Mucosa of rectum (tissue), 2 donors: ENCODE results near the gene SORL1-AS1.
"Not testable (repeated sequence)": the region's sequence is repeated elsewhere in the genome, so short reads cannot be mapped to it uniquely, and the experiment has no call there.

Source experiments
- H3K27ac ChIP-seq, 2 donors: one replicate each; pipeline ENCODE4 v1.7.0; 2013; ENCODE audit warnings: inconsistent platforms in 2 of 2, low read depth in 2 of 2, low read length in 2 of 2
- H3K27me3 ChIP-seq, 2 donors: one replicate each; pipeline ENCODE4 v1.7.0; 2013; ENCODE audit warnings: low read length in 2 of 2; ENCODE audit not compliant: control insufficient read depth in 2 of 2, insufficient read depth in 2 of 2
- H3K36me3 ChIP-seq, 2 donors: one replicate each; pipeline ENCODE4 v1.7.0; 2013; ENCODE audit warnings: low read length in 2 of 2; ENCODE audit not compliant: control insufficient read depth in 2 of 2, insufficient read depth in 2 of 2
- H3K4me1 ChIP-seq, 2 donors: one replicate each; pipeline ENCODE4 v1.7.0; 2013; ENCODE audit warnings: low read length in 2 of 2, mild to moderate bottlenecking in 1 of 2; ENCODE audit not compliant: control insufficient read depth in 2 of 2, insufficient read depth in 2 of 2
- H3K4me3 ChIP-seq, 2 donors: one replicate each; pipeline ENCODE4 v1.7.0; 2013; ENCODE audit warnings: low read length in 2 of 2
- H3K9ac ChIP-seq, 2 donors: one replicate each; pipeline ENCODE4 v1.7.0; 2013; ENCODE audit warnings: low read length in 2 of 2, low read depth in 1 of 2, mild to moderate bottlenecking in 1 of 2
- H3K9me3 ChIP-seq, 2 donors: one replicate each; pipeline ENCODE4 v1.7.0; 2013; ENCODE audit warnings: low read length in 2 of 2; ENCODE audit not compliant: control insufficient read depth in 2 of 2
- donor health status: healthy.
- donor health status: Normal muscosa, but diverticular disease.

Gene SORL1-AS1

GRCh38 chr11:121419836-121420235 lies 32.9 kb downstream of the SORL1-AS1 start:
- H3K9ac ChIP-seq = no peak overlapping the region
- H3K36me3 ChIP-seq = no peaks in the 10 kb centered on the region
- H3K27ac ChIP-seq = no peak overlapping the region
- no peak overlapping the region for H3K4me3 ChIP-seq
- H3K4me1 ChIP-seq = peaks cover 18 to 26% of the 10 kb centered on the region in 2 donors
- H3K9me3 ChIP-seq = no peaks in the 10 kb centered on the region
- H3K27me3 ChIP-seq = no peaks in the 10 kb centered on the region

- Histone ChIP-seq H3K27ac (peak overlapping the region in 1 of 2 donors; percentile 20), H3K27me3 (no peaks in the 10 kb centered on the region), H3K4me3 (no peak overlapping the region), H3K9ac (no peak overlapping the region), H3K36me3 (no peaks in the 10 kb centered on the region), H3K4me1 (peaks cover 18 to 26% of the 10 kb centered on the region in 2 donors), H3K9me3 (no peaks in the 10 kb centered on the region)
Observed at GRCh38 chr11:121418625-121419114, 34.1 kb downstream of the SORL1-AS1 start.

GRCh38 chr11:121417607-121418006 lies 35.2 kb downstream of the SORL1-AS1 start:
- Histone ChIP-seq H3K9me3 (no peaks in the 10 kb centered on the region), H3K27me3 (no peaks in the 10 kb centered on the region), H3K27ac (peak overlapping the region; percentile 69 to 80), H3K4me3 (peak overlapping the region in 1 of 2 donors; percentile 2), H3K9ac (no peak overlapping the region), H3K4me1 (peaks cover 18 to 26% of the 10 kb centered on the region in 2 donors), H3K36me3 (no peaks in the 10 kb centered on the region)

GRCh38 chr11:121417055-121417551 lies 35.7 kb downstream of the SORL1-AS1 start:
- Histone ChIP-seq H3K4me3 (peak overlapping the region; percentile 2 to 33), H3K9ac (peak overlapping the region in 1 of 2 donors; percentile 2), H3K27ac (peak overlapping the region; percentile 69 to 80)

GRCh38 chr11:121415856-121416255 lies 36.9 kb downstream of the SORL1-AS1 start:
- Histone ChIP-seq H3K9ac (no peak overlapping the region), H3K27me3 (no peaks in the 10 kb centered on the region), H3K4me3 (no peak overlapping the region), H3K27ac (peak overlapping the region in 1 of 2 donors; percentile 0), H3K4me1 (peaks cover 18 to 26% of the 10 kb centered on the region in 2 donors), H3K36me3 (no peaks in the 10 kb centered on the region), H3K9me3 (no peaks in the 10 kb centered on the region)

More at GRCh38 chr11:121417055-121417551, 35.7 kb downstream of the SORL1-AS1 start:
- Histone ChIP-seq H3K27me3 (no peaks in the 10 kb centered on the region), H3K4me1 (peaks cover 18 to 26% of the 10 kb centered on the region in 2 donors), H3K36me3 (no peaks in the 10 kb centered on the region), H3K9me3 (no peaks in the 10 kb centered on the region)

GRCh38 chr11:121414141-121414913 lies 38.4 kb downstream of the SORL1-AS1 start:
- Histone ChIP-seq H3K27me3 (no peaks in the 10 kb centered on the region), H3K9me3 (no peaks in the 10 kb centered on the region), H3K27ac (no peak overlapping the region), H3K4me3 (no peak overlapping the region), H3K4me1 (peaks cover 18 to 26% of the 10 kb centered on the region in 2 donors), H3K36me3 (no peaks in the 10 kb centered on the region), H3K9ac (no peak overlapping the region)

GRCh38 chr11:121412711-121413415 lies 39.9 kb downstream of the SORL1-AS1 start:
- Histone ChIP-seq H3K9me3 (no peaks in the 10 kb centered on the region), H3K27me3 (no peaks in the 10 kb centered on the region), H3K4me1 (peaks cover 15 to 18% of the 10 kb centered on the region in 2 donors), H3K9ac (no peak overlapping the region), H3K27ac (no peak overlapping the region), H3K4me3 (no peak overlapping the region), H3K36me3 (no peaks in the 10 kb centered on the region)

- Histone ChIP-seq H3K9me3 (no peaks in the 10 kb centered on the region), H3K36me3 (no peaks in the 10 kb centered on the region), H3K27me3 (no peaks in the 10 kb centered on the region), H3K4me3 (no peak overlapping the region), H3K27ac (no peak overlapping the region), H3K9ac (no peak overlapping the region), H3K4me1 (peaks cover 8 to 10% of the 10 kb centered on the region in 2 donors)
Observed at GRCh38 chr11:121412000-121412587, 40.7 kb downstream of the SORL1-AS1 start.

- H3K9me3 ChIP-seq, H3K4me3 ChIP-seq, H3K4me1 ChIP-seq, H3K27me3 ChIP-seq, H3K36me3 ChIP-seq, H3K27ac ChIP-seq, H3K9ac ChIP-seq: not testable (repeated sequence)
Observed at GRCh38 chr11:121411330-121411729, 41.4 kb downstream of the SORL1-AS1 start.

- H3K4me1 ChIP-seq, H3K27ac ChIP-seq, H3K36me3 ChIP-seq, H3K27me3 ChIP-seq, H3K9me3 ChIP-seq, H3K9ac ChIP-seq, H3K4me3 ChIP-seq: not testable (repeated sequence)
Observed at GRCh38 chr11:121410041-121410440, 42.7 kb downstream of the SORL1-AS1 start.
